ENCODE results near the gene IL1R1.

IL1R1 gene

DNA sequence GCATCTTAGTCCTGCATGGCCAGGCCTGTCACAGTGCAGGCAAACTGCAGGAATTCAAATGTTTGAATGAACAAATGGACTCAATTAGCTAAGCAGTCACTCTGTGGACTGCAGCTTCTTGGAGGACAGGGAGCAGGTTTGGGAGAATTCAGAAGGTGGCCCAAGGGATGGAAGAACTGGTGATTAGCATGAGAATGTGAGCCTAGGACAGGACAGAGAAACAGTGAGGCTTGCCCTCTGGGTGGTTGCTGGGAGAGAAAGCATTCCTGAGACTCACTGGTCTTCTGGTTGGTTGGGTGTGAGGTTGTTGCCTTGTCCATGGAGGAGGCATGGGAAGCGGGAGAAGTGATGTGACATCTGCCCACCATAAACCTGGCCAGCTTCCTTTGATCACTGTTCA is 58.0 kb downstream of the IL1R1 start:
- Mint-ChIP-seq H3K4me1 (no peaks in the 10 kb centered on the region), H3K27ac (no peak overlapping the region), H3K36me3 (peaks cover 2% of the 10 kb centered on the region), H3K4me3 (no peak overlapping the region), H3K27me3 (peaks cover 16% of the 10 kb centered on the region), H3K9me3 (peaks cover 6% of the 10 kb centered on the region)
- no peak for ATAC-seq (ENCODE audit: low read depth)
- no peak for DNase-seq (ENCODE audit: low spot score in 2 of 2)

DNA sequence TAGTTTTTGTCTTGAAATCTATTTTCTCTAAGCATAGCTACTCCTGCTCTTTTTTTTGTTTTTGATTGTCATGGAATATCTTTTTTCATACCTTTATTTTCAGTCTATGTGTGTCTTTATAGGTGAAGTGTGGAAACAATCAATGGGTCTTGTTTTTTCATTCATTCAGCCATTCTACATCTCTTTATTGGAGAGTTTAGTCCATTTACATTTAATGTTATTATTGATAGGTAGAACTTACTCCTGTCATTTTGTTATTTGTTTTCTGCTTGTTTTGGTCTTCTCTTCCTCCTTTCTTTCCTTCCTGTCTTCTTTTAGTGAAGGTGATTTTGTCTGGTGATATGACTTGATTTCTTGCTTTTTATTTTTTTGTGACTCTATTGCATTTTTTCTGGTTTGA is 62.1 kb downstream of the IL1R1 start:
- H3K27me3 Mint-ChIP-seq = peaks cover 5% of the 10 kb centered on the region
- no peaks in the 10 kb centered on the region for H3K4me1 Mint-ChIP-seq
- peaks cover 6% of the 10 kb centered on the region for H3K9me3 Mint-ChIP-seq
- ATAC-seq (ENCODE audit: low read depth) = no peak
- no peak overlapping the region for H3K27ac Mint-ChIP-seq
- H3K4me3 Mint-ChIP-seq = no peak overlapping the region
- DNase-seq (ENCODE audit: low spot score in 2 of 2) = no peak
- no peaks in the 10 kb centered on the region for H3K36me3 Mint-ChIP-seq

DNA sequence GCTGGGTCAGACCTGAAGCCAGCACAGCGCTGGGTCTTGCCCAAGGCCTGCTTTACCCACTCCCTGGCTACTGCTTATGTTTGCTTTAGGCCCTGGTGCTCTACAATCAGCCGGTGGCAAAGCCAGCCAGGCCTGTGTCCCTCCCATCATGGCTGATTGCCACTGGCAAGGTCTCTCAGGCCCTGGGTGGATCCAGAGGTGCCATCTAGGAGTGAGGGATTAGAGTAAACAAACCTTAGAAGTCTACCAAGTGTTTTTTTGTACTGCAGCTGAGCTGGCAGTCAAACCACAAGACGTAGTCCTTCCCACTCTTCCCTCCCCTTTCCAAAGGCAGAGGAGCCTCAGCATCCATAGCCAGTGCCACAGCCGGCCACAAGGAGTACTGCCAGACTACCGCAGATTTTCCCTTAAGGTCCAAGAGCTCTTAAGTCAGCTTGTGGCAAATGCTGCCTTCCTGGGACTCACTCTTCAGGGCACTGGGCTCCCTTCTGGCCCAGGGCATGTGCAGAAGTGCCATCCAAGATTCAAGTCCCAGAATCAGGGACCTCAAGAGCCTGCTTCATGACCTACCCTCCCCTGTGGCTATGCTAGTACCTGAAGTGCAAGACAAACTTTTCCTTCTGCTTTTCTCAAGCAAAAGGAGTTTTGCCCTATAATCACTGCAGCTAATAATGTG is 64.3 kb downstream of the IL1R1 start:
- DNase-seq (ENCODE audit: low spot score in 2 of 2) (no peak), ATAC-seq (ENCODE audit: low read depth) (no peak)
- H3K9me3 Mint-ChIP-seq = peaks cover 6% of the 10 kb centered on the region
- H3K36me3 Mint-ChIP-seq = no peaks in the 10 kb centered on the region
- H3K27ac Mint-ChIP-seq = no peak overlapping the region
- peaks cover 1% of the 10 kb centered on the region for H3K27me3 Mint-ChIP-seq
- no peak overlapping the region for H3K4me3 Mint-ChIP-seq
- H3K4me1 Mint-ChIP-seq = no peaks in the 10 kb centered on the region

DNA sequence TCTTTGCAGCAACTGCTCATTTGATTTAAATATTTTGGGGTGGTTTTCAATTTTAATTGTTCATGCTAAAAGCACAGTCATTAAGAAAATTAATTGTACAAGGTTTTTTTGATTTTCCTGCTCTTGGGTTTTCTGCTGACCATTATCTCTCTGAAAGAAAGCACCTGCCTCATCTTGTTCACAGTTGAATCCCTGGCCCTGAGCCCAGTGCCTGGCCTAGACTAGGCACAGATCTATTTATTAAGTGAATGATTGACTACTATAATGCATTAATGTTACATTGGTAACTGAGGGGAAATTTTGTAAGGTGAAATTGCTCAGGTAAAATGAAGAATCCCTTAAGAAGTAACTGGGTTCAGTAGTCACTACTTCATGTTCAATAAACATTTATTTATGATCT is 66.2 kb downstream of the IL1R1 start:
- Mint-ChIP-seq H3K27ac (no peak overlapping the region), H3K36me3 (no peaks in the 10 kb centered on the region), H3K9me3 (peaks cover 6% of the 10 kb centered on the region), H3K4me3 (no peak overlapping the region), H3K4me1 (no peaks in the 10 kb centered on the region), H3K27me3 (peaks cover 1% of the 10 kb centered on the region)
- no peak for DNase-seq (ENCODE audit: low spot score in 2 of 2)
- no peak for ATAC-seq (ENCODE audit: low read depth)

DNA sequence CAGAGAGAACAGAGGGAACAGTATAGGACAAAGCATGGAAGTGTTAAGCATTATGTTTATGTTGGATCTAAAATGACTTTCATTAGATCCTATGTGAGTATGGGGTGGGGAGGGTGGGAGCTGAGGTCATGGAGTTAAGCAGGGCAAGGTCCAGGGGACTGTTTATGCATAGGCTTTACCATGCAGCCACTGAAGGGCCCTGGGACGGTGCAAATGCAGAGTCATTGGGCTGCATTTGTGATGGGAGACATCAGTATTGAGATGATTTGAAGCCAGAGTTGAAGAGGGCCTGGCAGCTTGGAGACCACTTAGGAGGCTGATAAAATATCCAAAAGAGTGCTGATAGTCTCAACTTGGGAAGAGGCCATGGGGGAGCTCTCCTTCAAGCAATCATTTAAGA is 66.9 kb downstream of the IL1R1 start:
- peaks cover 1% of the 10 kb centered on the region for H3K27me3 Mint-ChIP-seq
- no peak for DNase-seq (ENCODE audit: low spot score in 2 of 2)
- H3K4me3 Mint-ChIP-seq = no peak overlapping the region
- ATAC-seq (ENCODE audit: low read depth) = no peak
- no peak overlapping the region for H3K27ac Mint-ChIP-seq
- H3K4me1 Mint-ChIP-seq = no peaks in the 10 kb centered on the region
- peaks cover 6% of the 10 kb centered on the region for H3K9me3 Mint-ChIP-seq
- no peaks in the 10 kb centered on the region for H3K36me3 Mint-ChIP-seq

DNA sequence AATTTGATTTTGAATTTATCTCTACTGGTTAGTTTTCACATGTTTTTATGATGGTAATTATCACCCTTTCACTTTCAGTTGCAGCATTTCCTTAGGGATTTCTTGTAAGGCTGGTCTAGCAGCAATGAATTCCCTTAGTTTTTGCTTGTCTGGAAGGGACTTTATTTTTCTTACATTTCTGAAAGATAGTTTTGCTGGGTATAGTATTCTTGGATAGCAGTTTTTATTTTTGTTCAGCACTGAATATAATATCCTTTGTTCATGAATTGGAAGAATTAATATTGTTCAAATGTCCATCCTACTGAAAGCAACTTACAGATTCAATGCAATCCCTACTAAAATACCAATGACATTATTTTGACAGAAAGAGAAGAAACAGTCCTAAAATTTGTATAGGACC is 74.5 kb downstream of the IL1R1 start:
- Mint-ChIP-seq H3K36me3 (peaks cover 2% of the 10 kb centered on the region), H3K9me3 (peaks cover 15% of the 10 kb centered on the region), H3K27me3 (peaks cover 2% of the 10 kb centered on the region), H3K27ac (no peak overlapping the region), H3K4me1 (no peaks in the 10 kb centered on the region), H3K4me3 (no peak overlapping the region)
- DNase-seq (ENCODE audit: low spot score in 2 of 2) (no peak), ATAC-seq (ENCODE audit: low read depth) (no peak)

DNA sequence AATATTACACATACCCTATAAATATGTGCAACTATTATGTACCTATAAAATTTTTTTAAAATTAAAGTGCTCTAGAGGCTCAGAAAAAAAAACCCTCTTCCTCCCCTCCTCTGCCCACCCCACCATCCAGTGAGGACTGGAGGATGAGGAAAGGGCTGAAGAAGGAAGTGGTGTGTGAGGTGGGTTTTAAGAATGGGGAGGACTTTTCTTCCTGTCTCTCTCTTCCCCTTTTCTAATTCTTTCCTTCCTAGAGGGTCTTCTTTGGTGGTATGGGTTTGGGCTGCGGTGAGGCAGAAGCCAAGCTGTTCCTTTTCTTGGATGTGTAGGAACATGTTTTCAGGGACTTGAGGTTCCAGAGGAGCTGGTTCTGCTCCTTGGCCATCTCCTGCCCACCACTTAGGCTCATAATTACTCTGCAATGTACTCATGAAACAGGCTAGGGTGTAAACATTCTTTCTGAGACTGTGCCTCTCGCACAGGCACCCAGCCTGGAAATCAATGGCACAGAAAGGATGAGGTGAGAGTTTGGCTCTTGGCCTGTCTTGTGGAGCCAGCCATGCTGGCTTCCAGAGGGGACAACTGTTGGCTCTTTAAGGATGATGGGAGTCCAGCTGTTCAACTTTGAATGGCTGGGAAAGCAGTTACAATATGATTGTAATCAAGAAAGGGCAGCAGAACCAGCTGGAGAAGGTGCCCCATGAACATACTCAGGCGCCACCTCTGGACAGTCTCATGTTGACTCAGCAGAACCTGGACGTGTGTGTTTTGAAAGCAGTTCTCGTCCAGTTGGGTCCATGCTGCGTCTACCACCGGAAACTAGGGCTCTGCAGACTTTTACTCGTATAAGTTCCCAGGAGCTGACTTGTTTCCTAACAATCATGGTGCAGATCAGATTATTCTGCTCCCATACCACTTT is 82.5 kb downstream of the IL1R1 start:
- no peak overlapping the region for H3K4me3 Mint-ChIP-seq
- no peak overlapping the region for H3K27ac Mint-ChIP-seq
- no peaks in the 10 kb centered on the region for H3K9me3 Mint-ChIP-seq
- DNase-seq (ENCODE audit: low spot score in 2 of 2) = no peak
- no peak for ATAC-seq (ENCODE audit: low read depth)
- no peaks in the 10 kb centered on the region for H3K36me3 Mint-ChIP-seq
- peaks cover 10% of the 10 kb centered on the region for H3K4me1 Mint-ChIP-seq
- H3K27me3 Mint-ChIP-seq = peaks cover 6% of the 10 kb centered on the region

DNA sequence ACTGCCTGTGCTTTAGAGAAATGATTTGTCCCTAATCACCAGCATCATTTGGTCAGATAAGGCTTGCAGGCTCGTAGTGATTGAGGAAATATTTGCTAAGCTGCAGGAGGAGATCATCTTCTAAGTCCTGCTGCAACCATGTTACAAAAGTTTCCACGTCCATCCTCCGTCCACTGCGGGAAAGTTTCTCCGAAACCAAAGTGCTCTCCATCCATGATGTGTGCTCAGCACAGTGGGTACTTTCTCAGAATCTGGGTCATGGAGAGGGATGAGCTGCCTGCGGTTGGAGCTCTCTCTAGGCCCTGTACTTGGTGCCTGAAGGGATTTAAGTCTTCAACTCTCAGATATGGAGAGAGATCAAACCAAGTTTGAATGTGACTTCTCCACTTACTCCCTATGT is 83.6 kb downstream of the IL1R1 start:
- Mint-ChIP-seq H3K4me3 (no peak overlapping the region), H3K27me3 (peaks cover 6% of the 10 kb centered on the region), H3K9me3 (no peaks in the 10 kb centered on the region), H3K27ac (no peak overlapping the region), H3K4me1 (peaks cover 10% of the 10 kb centered on the region), H3K36me3 (no peaks in the 10 kb centered on the region)
- ATAC-seq (ENCODE audit: low read depth) = no peak
- no peak for DNase-seq (ENCODE audit: low spot score in 2 of 2)

DNA sequence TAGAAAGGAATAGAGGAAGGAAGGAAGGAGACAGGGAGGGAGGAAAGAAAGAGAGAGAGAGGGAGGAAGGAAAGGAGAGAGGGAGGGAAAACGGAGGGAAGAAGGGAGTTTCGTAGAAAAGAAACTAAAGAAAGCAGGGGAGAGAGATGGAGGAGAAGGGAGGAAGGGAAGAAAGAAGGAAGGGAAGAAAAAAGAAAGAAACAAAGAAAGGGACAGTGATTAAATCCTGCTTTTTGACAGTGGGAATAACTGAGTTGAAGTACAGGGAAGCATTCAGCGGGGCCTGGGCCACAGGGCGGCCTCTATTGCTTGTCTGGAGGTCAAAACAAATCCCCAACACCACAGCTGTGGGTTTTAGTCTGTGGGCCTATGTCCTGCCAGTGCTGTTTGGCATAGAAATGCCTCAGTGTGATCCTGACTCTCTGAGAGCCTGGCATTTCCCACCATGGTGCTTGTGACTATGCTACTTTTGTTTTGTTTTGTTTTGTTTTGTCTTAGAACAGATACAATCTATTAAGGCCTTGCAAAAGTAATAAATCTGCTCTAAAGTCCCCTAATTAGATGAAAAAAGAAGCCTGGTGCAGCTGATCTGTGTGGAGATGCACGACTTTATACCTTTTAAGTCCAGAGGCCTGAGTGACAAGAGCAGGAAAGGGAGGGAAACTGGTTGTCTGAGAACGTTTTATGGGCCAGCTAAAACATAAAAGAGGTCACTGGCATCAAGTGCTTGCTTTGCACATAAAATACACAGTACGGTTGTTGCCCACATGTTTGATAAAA is 84.3 kb downstream of the IL1R1 start:
- Mint-ChIP-seq H3K9me3 (no peaks in the 10 kb centered on the region), H3K27me3 (peaks cover 7% of the 10 kb centered on the region), H3K36me3 (no peaks in the 10 kb centered on the region), H3K4me1 (peaks cover 10% of the 10 kb centered on the region), H3K4me3 (no peak overlapping the region), H3K27ac (no peak overlapping the region)
- no peak for ATAC-seq (ENCODE audit: low read depth)
- DNase-seq (ENCODE audit: low spot score in 2 of 2) = no peak

DNA sequence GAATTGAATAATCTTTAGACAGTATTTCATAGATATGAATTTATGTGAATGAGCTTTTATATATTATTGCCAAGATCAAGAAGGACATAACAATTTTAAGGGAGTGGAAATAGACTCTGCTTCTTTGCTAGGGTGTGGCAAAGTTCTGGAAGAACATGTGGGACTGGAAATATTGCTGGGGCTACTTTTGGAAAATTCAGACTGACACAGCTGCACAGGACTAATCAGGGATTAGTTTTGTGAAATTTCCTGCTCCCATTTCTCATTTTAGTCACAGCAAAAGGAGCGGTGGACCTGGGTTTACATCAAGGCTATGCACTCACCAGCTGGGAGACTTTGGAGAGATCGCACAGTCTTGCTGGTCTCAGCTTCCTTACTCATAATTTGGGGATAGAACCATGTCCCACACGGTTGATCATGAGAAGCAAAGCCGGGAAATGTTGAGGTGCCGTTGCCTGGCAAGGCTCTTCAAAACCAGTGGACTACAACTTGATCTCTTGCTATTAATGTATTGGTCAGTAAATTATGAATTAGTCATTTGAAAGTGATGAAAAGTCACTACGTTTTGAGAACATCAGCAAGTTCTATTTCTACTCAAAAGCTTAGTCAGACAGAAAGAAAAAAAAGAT is 86.7 kb downstream of the IL1R1 start:
- Mint-ChIP-seq H3K4me1 (peaks cover 10% of the 10 kb centered on the region), H3K9me3 (no peaks in the 10 kb centered on the region), H3K4me3 (no peak overlapping the region), H3K27ac (no peak overlapping the region), H3K27me3 (peaks cover 6% of the 10 kb centered on the region), H3K36me3 (no peaks in the 10 kb centered on the region)
- DNase-seq (ENCODE audit: low spot score in 2 of 2) (no peak), ATAC-seq (ENCODE audit: low read depth) (no peak)

Data from memory B cell (primary cell).